NCI-H187 treated with DMSO at 0.1 percent for 48 hours (cell line): Measurements from ENCODE around the gene ZFHX3.
"Not testable (repeated sequence)": the region's sequence is repeated elsewhere in the genome, so short reads cannot be mapped to it uniquely, and the experiment has no call there.

Source experiments
- DNase-seq: peaks from one replicate; lab custom pipeline; 2025; lab: John Stamatoyannopoulos, UW

Gene ZFHX3

GRCh38 chr16:73047536-73048291 lies at the start of gene ZFHX3:
ZFHX3 (minus strand) TSS chr16:73048128; CDS start chr16:72960145, 87,983 bp downstream.
- DNase-seq = no peak

- DNase-seq = no peak
Measured at GRCh38 chr16:73096510-73096909, 48.6 kb upstream of the ZFHX3 start.

GRCh38 chr16:73095885-73096421 lies 48.0 kb upstream of the ZFHX3 start:
- peak; percentile 14 for DNase-seq

- DNase-seq = no peak
Measured at GRCh38 chr16:73095142-73095820, 47.4 kb upstream of the ZFHX3 start.

- DNase-seq = no peak
Measured at GRCh38 chr16:73094371-73094770, 46.4 kb upstream of the ZFHX3 start.

- DNase-seq = no peak
Measured at GRCh38 chr16:73093146-73094144, 45.5 kb upstream of the ZFHX3 start.

- no peak for DNase-seq
Measured at GRCh38 chr16:73092236-73092781, 44.4 kb upstream of the ZFHX3 start.

GRCh38 chr16:73091174-73091573 lies 43.2 kb upstream of the ZFHX3 start:
- DNase-seq = no peak

- DNase-seq = no peak
Measured at GRCh38 chr16:73089420-73089819, 41.5 kb upstream of the ZFHX3 start.

- DNase-seq = no peak
Measured at GRCh38 chr16:73086108-73086507, 38.2 kb upstream of the ZFHX3 start.

GRCh38 chr16:73083271-73083670 lies 35.3 kb upstream of the ZFHX3 start:
- peak; percentile 34 for DNase-seq

- DNase-seq = not testable (repeated sequence)
Measured at GRCh38 chr16:73082634-73083051, 34.7 kb upstream of the ZFHX3 start.

GRCh38 chr16:73080931-73081330 lies 33.0 kb upstream of the ZFHX3 start:
- no peak for DNase-seq

GRCh38 chr16:73076324-73076810 lies 28.4 kb upstream of the ZFHX3 start:
- DNase-seq = no peak

- DNase-seq = no peak
Measured at GRCh38 chr16:73074382-73074781, 26.5 kb upstream of the ZFHX3 start.

- not testable (repeated sequence) for DNase-seq
Measured at GRCh38 chr16:73072051-73072450, 24.1 kb upstream of the ZFHX3 start.

GRCh38 chr16:73071131-73071940 lies 23.4 kb upstream of the ZFHX3 start:
- DNase-seq = no peak

GRCh38 chr16:73069581-73070262 lies 21.8 kb upstream of the ZFHX3 start:
- no peak for DNase-seq

GRCh38 chr16:73068541-73069401 lies 20.8 kb upstream of the ZFHX3 start:
- DNase-seq = no peak
